HAP-1 (cell line): ENCODE results near the gene ULK3.

ENCODE experiments used
- DNase-seq, 2 experiments: peaks; one replicate each; pipeline ENCODE4 v3.0.0-alpha.2; 2016 to 2020; ENCODE audit warnings: low spot score in 2 of 2
- H3K27me3 ChIP-seq: fragments of 250-450 bp; sonication (Bioruptor Pico); 2 replicates; pipeline ENCODE4 v1.5.1; 2020; ENCODE audit warnings: low read depth, mild to moderate bottlenecking, moderate library complexity
- H3K36me3 ChIP-seq: fragments of 250-450 bp; sonication (Bioruptor Pico); replicated peaks from 2 replicates; pipeline ENCODE4 v1.5.1; 2020; ENCODE audit warnings: mild to moderate bottlenecking
- H3K4me1 ChIP-seq: fragments of 250-450 bp; sonication (Bioruptor Pico); 2 replicates; pipeline ENCODE4 v1.5.1; 2020; ENCODE audit warnings: mild to moderate bottlenecking
- H3K4me3 ChIP-seq: fragments of 250-450 bp; sonication (Bioruptor Pico); 2 replicates; pipeline ENCODE4 v1.5.1; 2020; ENCODE audit warnings: mild to moderate bottlenecking, moderate library complexity
- H3K9me3 ChIP-seq: fragments of 250-450 bp; sonication (Bioruptor Pico); 2 replicates; pipeline ENCODE4 v1.5.1; 2020; ENCODE audit warnings: mild to moderate bottlenecking, moderate library complexity
- in situ Hi-C: fragments of 300-500 bp; cut with MboI; formaldehyde crosslinking; loops from 3 replicates; pipeline ENCODE4 v1.14.3; 2020; ENCODE audit warnings: low sequenced_read_pairs, inconsistent platforms, mixed read lengths

ULK3 gene

GRCh38 chr15:74816624-74817369 is 26.2 kb downstream of the ULK3 start:
- H3K4me1 ChIP-seq: no peaks in the 10 kb centered on the region; the same call in 1 of the 2 replicates
- no peak for DNase-seq
- H3K9me3 ChIP-seq: no peaks in the 10 kb centered on the region
- H3K36me3 ChIP-seq: no peaks in the 10 kb centered on the region
- H3K27me3 ChIP-seq: peaks cover 8% of the 10 kb centered on the region; the same call in 1 of the 2 replicates
- no peak overlapping the region for H3K4me3 ChIP-seq
- in situ Hi-C loops: loop anchor here (25.0 kb wide), 1 partner anchor 496 kb away; no protein-coding TSS in a partner anchor

GRCh38 chr15:74815961-74816360 is 27.0 kb downstream of the ULK3 start:
- no peak for DNase-seq
- H3K36me3 ChIP-seq: no peaks in the 10 kb centered on the region
- no peaks in the 10 kb centered on the region; the same call in 1 of the 2 replicates for H3K4me1 ChIP-seq
- H3K27me3 ChIP-seq: peaks cover 8% of the 10 kb centered on the region; the same call in 1 of the 2 replicates
- in situ Hi-C loops: loop anchor here (25.0 kb wide), 1 partner anchor 496 kb away; no protein-coding TSS in a partner anchor
- H3K9me3 ChIP-seq: no peaks in the 10 kb centered on the region
- no peak overlapping the region for H3K4me3 ChIP-seq

- H3K36me3 ChIP-seq: no peaks in the 10 kb centered on the region
- H3K4me3 ChIP-seq: no peak overlapping the region
- in situ Hi-C loops: loop anchor here (25.0 kb wide), 1 partner anchor 497 kb away; no protein-coding TSS in a partner anchor
- no peaks in the 10 kb centered on the region; the same call in 1 of the 2 replicates for H3K4me1 ChIP-seq
- peaks cover 8% of the 10 kb centered on the region for H3K27me3 ChIP-seq
- no peak for DNase-seq
- H3K9me3 ChIP-seq: no peaks in the 10 kb centered on the region
Observed at GRCh38 chr15:74815121-74815934, 27.6 kb downstream of the ULK3 start.

- no peaks in the 10 kb centered on the region for H3K36me3 ChIP-seq
- in situ Hi-C loops: loop anchor here (25.0 kb wide), 1 partner anchor 500 kb away; no protein-coding TSS in a partner anchor
- no peaks in the 10 kb centered on the region; the same call in none of the 2 replicates for H3K27me3 ChIP-seq
- DNase-seq: no peak
- no peak within 1 kb of the TSS for H3K4me3 ChIP-seq
- no peaks in the 10 kb centered on the region; the same call in 1 of the 2 replicates for H3K4me1 ChIP-seq
- H3K9me3 ChIP-seq: no peaks in the 10 kb centered on the region
Observed at GRCh38 chr15:74812533-74812932, 30.4 kb downstream of the ULK3 start, which contains the start of gene LMAN1L. Gene LMAN1L, plus strand, starts transcription at chr15:74812835. Its CDS starts 20 bp downstream, at chr15:74812855.

GRCh38 chr15:74809956-74810355 is 33.0 kb downstream of the ULK3 start:
- Histone ChIP-seq H3K4me1 (no peaks in the 10 kb centered on the region), H3K27me3 (no peaks in the 10 kb centered on the region; the same call in none of the 2 replicates), H3K36me3 (no peaks in the 10 kb centered on the region), H3K4me3 (no peak overlapping the region), H3K9me3 (no peaks in the 10 kb centered on the region)
- no peak for DNase-seq
- in situ Hi-C loops: loop anchor here (25.0 kb wide), 1 partner anchor 502 kb away; no protein-coding TSS in a partner anchor

- no peak overlapping the region for H3K4me3 ChIP-seq
- H3K36me3 ChIP-seq: no peaks in the 10 kb centered on the region; the same call in 1 of the 2 replicates
- H3K4me1 ChIP-seq: no peaks in the 10 kb centered on the region
- no peak for DNase-seq
- no peaks in the 10 kb centered on the region for H3K9me3 ChIP-seq
- no peaks in the 10 kb centered on the region; the same call in none of the 2 replicates for H3K27me3 ChIP-seq
- in situ Hi-C loops: loop anchor here (25.0 kb wide), 1 partner anchor 503 kb away; no protein-coding TSS in a partner anchor
Observed at GRCh38 chr15:74809242-74809641, 33.7 kb downstream of the ULK3 start.

GRCh38 chr15:74808840-74809229 is 34.1 kb downstream of the ULK3 start:
- DNase-seq: peak in 1 of 2 experiments; percentile 55
- H3K4me3 ChIP-seq: no peak overlapping the region
- in situ Hi-C loops: loop anchor here (25.0 kb wide), 1 partner anchor 503 kb away; no protein-coding TSS in a partner anchor

GRCh38 chr15:74808078-74808839 is 34.7 kb downstream of the ULK3 start:
- Histone ChIP-seq H3K27me3 (no peaks in the 10 kb centered on the region; the same call in none of the 2 replicates), H3K36me3 (peaks cover 9% of the 10 kb centered on the region), H3K4me1 (no peaks in the 10 kb centered on the region), H3K9me3 (no peaks in the 10 kb centered on the region), H3K4me3 (no peak overlapping the region)
- DNase-seq: no peak
- in situ Hi-C loops: loop anchor here (25.0 kb wide), 1 partner anchor 504 kb away; no protein-coding TSS in a partner anchor

More at GRCh38 chr15:74808840-74809229, 34.1 kb downstream of the ULK3 start:
- H3K36me3 ChIP-seq: peaks cover 4% of the 10 kb centered on the region
- no peaks in the 10 kb centered on the region for H3K4me1 ChIP-seq
- H3K9me3 ChIP-seq: no peaks in the 10 kb centered on the region
- H3K27me3 ChIP-seq: no peaks in the 10 kb centered on the region; the same call in none of the 2 replicates

- Histone ChIP-seq H3K9me3 (no peaks in the 10 kb centered on the region), H3K4me1 (no peaks in the 10 kb centered on the region)
Observed at GRCh38 chr15:74807282-74807681, 35.7 kb downstream of the ULK3 start.

GRCh38 chr15:74804935-74805334 is 38.0 kb downstream of the ULK3 start:
- peaks cover 43% of the 10 kb centered on the region for H3K36me3 ChIP-seq
- no peak for DNase-seq
- H3K4me3 ChIP-seq: no peak overlapping the region
- H3K27me3 ChIP-seq: no peaks in the 10 kb centered on the region; the same call in 1 of the 2 replicates
- no peaks in the 10 kb centered on the region for H3K4me1 ChIP-seq
- no peaks in the 10 kb centered on the region for H3K9me3 ChIP-seq
- in situ Hi-C loops: loop anchor here (25.0 kb wide), 1 partner anchor 507 kb away; no protein-coding TSS in a partner anchor

More at GRCh38 chr15:74807282-74807681, 35.7 kb downstream of the ULK3 start:
- no peak for DNase-seq
- Histone ChIP-seq H3K27me3 (no peaks in the 10 kb centered on the region; the same call in none of the 2 replicates), H3K4me3 (no peak overlapping the region), H3K36me3 (peaks cover 19% of the 10 kb centered on the region)
- in situ Hi-C loops: loop anchor here (25.0 kb wide), 1 partner anchor 505 kb away; no protein-coding TSS in a partner anchor

GRCh38 chr15:74802862-74803447 is 40.0 kb downstream of the ULK3 start:
- Histone ChIP-seq H3K36me3 (peaks cover 59% of the 10 kb centered on the region), H3K9me3 (no peaks in the 10 kb centered on the region), H3K4me3 (no peak overlapping the region), H3K4me1 (no peaks in the 10 kb centered on the region), H3K27me3 (no peaks in the 10 kb centered on the region)
- no peak for DNase-seq
- in situ Hi-C loops: loop anchor here (25.0 kb wide), 1 partner anchor 509 kb away; no protein-coding TSS in a partner anchor

GRCh38 chr15:74802290-74802689 is 40.7 kb downstream of the ULK3 start:
- in situ Hi-C loops: loop anchor here (25.0 kb wide), 1 partner anchor 510 kb away; no protein-coding TSS in a partner anchor
- peaks cover 66% of the 10 kb centered on the region for H3K36me3 ChIP-seq
- no peak for DNase-seq
- H3K4me1 ChIP-seq: no peaks in the 10 kb centered on the region
- no peak overlapping the region for H3K4me3 ChIP-seq
- H3K27me3 ChIP-seq: no peaks in the 10 kb centered on the region
- no peaks in the 10 kb centered on the region for H3K9me3 ChIP-seq
